Measurements from ENCODE around the gene DISP3.

DISP3 gene

GRCh38 chr1:11486231-11487009, 7.5 kb downstream of the DISP3 start:
- DNase-seq (ENCODE audit: low spot score) = no peak

- DNase-seq (ENCODE audit: low spot score) = no peak
These were observed 8.3 kb downstream of the DISP3 start for GRCh38 chr1:11487196-11487751.

- no peak for DNase-seq (ENCODE audit: low spot score)
These were observed 9.3 kb downstream of the DISP3 start for GRCh38 chr1:11488201-11488770.

GRCh38 chr1:11488966-11489625, 10.1 kb downstream of the DISP3 start:
- DNase-seq (ENCODE audit: low spot score) = no peak

GRCh38 chr1:11492235-11492634, 13.3 kb downstream of the DISP3 start:
- DNase-seq (ENCODE audit: low spot score) = no peak

GRCh38 chr1:11493972-11494655, 15.2 kb downstream of the DISP3 start:
- DNase-seq (ENCODE audit: low spot score) = no peak

GRCh38 chr1:11494771-11495170, 15.8 kb downstream of the DISP3 start:
- no peak for DNase-seq (ENCODE audit: low spot score)

- no peak for DNase-seq (ENCODE audit: low spot score)
These were observed 16.6 kb downstream of the DISP3 start for GRCh38 chr1:11495579-11495978.

GRCh38 chr1:11496551-11497080, 17.7 kb downstream of the DISP3 start:
- no peak for DNase-seq (ENCODE audit: low spot score)

GRCh38 chr1:11498956-11499594, 20.1 kb downstream of the DISP3 start:
- DNase-seq (ENCODE audit: low spot score) = no peak

- DNase-seq (ENCODE audit: low spot score) = no peak
These were observed 20.8 kb downstream of the DISP3 start for GRCh38 chr1:11499601-11500331.

- no peak for DNase-seq (ENCODE audit: low spot score)
These were observed 21.9 kb downstream of the DISP3 start for GRCh38 chr1:11500881-11501280.

- no peak for DNase-seq (ENCODE audit: low spot score)
These were observed 22.5 kb downstream of the DISP3 start for GRCh38 chr1:11501491-11501897.

GRCh38 chr1:11501906-11502485, 23.0 kb downstream of the DISP3 start:
- no peak for DNase-seq (ENCODE audit: low spot score)

- DNase-seq (ENCODE audit: low spot score) = no peak
These were observed 23.6 kb downstream of the DISP3 start for GRCh38 chr1:11502516-11502915.

- DNase-seq (ENCODE audit: low spot score) = no peak
These were observed 25.6 kb downstream of the DISP3 start for GRCh38 chr1:11504599-11504998.

GRCh38 chr1:11505591-11506538, 26.9 kb downstream of the DISP3 start:
- no peak for DNase-seq (ENCODE audit: low spot score)

GRCh38 chr1:11507309-11507708, 28.4 kb downstream of the DISP3 start:
- DNase-seq (ENCODE audit: low spot score) = no peak

- no peak for DNase-seq (ENCODE audit: low spot score)
These were observed 34.7 kb downstream of the DISP3 start for GRCh38 chr1:11513681-11514080.
